Peyer's patch (tissue), 4 donors: ENCODE results near the gene KCNJ5.

Experiments
- CTCF ChIP-seq, 6 experiments: fragments of 450-650 bp in 4 of 6; fragments of 200-600 bp in 2 of 6; sonication (generic) in 1 of 6; IDR thresholded peaks; one replicate each; pipeline ENCODE4 v1.5.1; 2017 to 2019; ENCODE audit warnings: antibody characterized with exemption in 6 of 6, mild to moderate bottlenecking in 3 of 6, moderate library complexity in 1 of 6
- POLR2A ChIP-seq, 2 donors: fragments of 450-650 bp; IDR thresholded peaks; one replicate each; pipeline ENCODE4 v1.5.1; 2017; ENCODE audit warnings: antibody characterized with exemption in 2 of 2, mild to moderate bottlenecking in 2 of 2, moderate library complexity in 2 of 2

- peak in 5 of 6 experiments; percentile 7 to 41 (median 27) for TF ChIP-seq CTCF (IDR thresholded peaks at IDR 0.05)
- TF ChIP-seq POLR2A (IDR thresholded peaks at IDR 0.05) = no peak
Measured at GRCh38 chr11:128905345-128906184, 14.4 kb downstream of the KCNJ5 start.
